CD14-positive monocyte (primary cell): ENCODE results near the gene SCD5. TPM values are rescaled to one million over a fixed set of nuclear protein-coding genes. Genes with fewer than 3 reads are reported as not detected.
"Not testable (repeated sequence)": the region's sequence is repeated elsewhere in the genome, so short reads cannot be mapped to it uniquely, and the experiment has no call there.

Experiments used
- DNase-seq, 3 donors: peaks; one replicate each; pipeline ENCODE4 v3.0.0-alpha.2; 2011 to 2022
- H2AFZ ChIP-seq: 2 replicates; pipeline ENCODE4 v1.6.0; 2012; ENCODE audit warnings: mild to moderate bottlenecking, low read depth, low read length, inconsistent platforms; ENCODE audit not compliant: insufficient read depth, poor library complexity, severe bottlenecking
- H3K27ac ChIP-seq, 2 donors: 1 replicate in 1 of 2; 2 replicates in 1 of 2; pipeline ENCODE4 v1.5.1; 2012 to 2013; ENCODE audit warnings: low read length in 2 of 2, control low read depth in 1 of 2, inconsistent platforms in 1 of 2, low read depth in 1 of 2, mild to moderate bottlenecking in 1 of 2
- H3K27me3 ChIP-seq, 2 donors: one replicate each; pipeline versions ENCODE4 v1.6.0 to v1.6.1; 2011 to 2013; ENCODE audit warnings: low read length in 2 of 2; ENCODE audit not compliant: control insufficient read depth in 2 of 2, insufficient read depth in 2 of 2
- H3K36me3 ChIP-seq, 2 donors: replicated peaks in 1 of 2; 1 replicate in 1 of 2; 2 replicates in 1 of 2; pipeline versions ENCODE4 v1.5.1 to v1.6.1; 2012 to 2013; ENCODE audit warnings: low read length in 2 of 2, control low read depth in 1 of 2, inconsistent platforms in 1 of 2, mild to moderate bottlenecking in 1 of 2; ENCODE audit not compliant: insufficient read depth in 2 of 2, control insufficient read depth in 1 of 2
- H3K4me1 ChIP-seq, 2 donors: 1 replicate in 1 of 2; 2 replicates in 1 of 2; pipeline versions ENCODE4 v1.5.1 to v1.6.1; 2012 to 2013; ENCODE audit warnings: low read length in 2 of 2, control low read depth in 1 of 2, inconsistent platforms in 1 of 2, mild to moderate bottlenecking in 1 of 2, moderate library complexity in 1 of 2; ENCODE audit not compliant: insufficient read depth in 2 of 2, control insufficient read depth in 1 of 2
- H3K4me2 ChIP-seq: replicated peaks from 2 replicates; pipeline ENCODE3; 2012; ENCODE audit warnings: low read length, moderate library complexity, mild to moderate bottlenecking; ENCODE audit not compliant: poor library complexity, severe bottlenecking; ENCODE audit errors: extremely low read depth
- H3K4me3 ChIP-seq, 3 experiments: fragments of 200-600 bp in 1 of 3; sonication (generic) in 1 of 3; replicated peaks in 1 of 3; 1 replicate in 2 of 3; 2 replicates in 1 of 3; pipeline ENCODE4 v1.5.1; 2011 to 2013; ENCODE audit warnings: low read length in 3 of 3, mild to moderate bottlenecking in 3 of 3, control low read depth in 2 of 3, low read depth in 2 of 3, inconsistent platforms in 1 of 3, moderate library complexity in 1 of 3
- H3K79me2 ChIP-seq: 2 replicates; pipeline ENCODE4 v1.6.0; 2012; ENCODE audit warnings: mild to moderate bottlenecking, control low read depth, inconsistent platforms, low read length, moderate library complexity; ENCODE audit not compliant: insufficient read depth
- H3K9ac ChIP-seq: 2 replicates; pipeline ENCODE4 v1.6.0; 2017; ENCODE audit warnings: low read length, mild to moderate bottlenecking; ENCODE audit not compliant: insufficient read depth, poor library complexity, severe bottlenecking
- H3K9me3 ChIP-seq, 2 donors: replicated peaks in 1 of 2; 1 replicate in 1 of 2; 2 replicates in 1 of 2; pipeline versions ENCODE4 v1.5.1 to v1.6.1; 2012 to 2013; ENCODE audit warnings: low read length in 2 of 2, control low read depth in 1 of 2; ENCODE audit not compliant: control insufficient read depth in 1 of 2, insufficient read depth in 1 of 2
- H4K20me1 ChIP-seq: 2 replicates; pipeline ENCODE4 v1.6.0; 2012; ENCODE audit warnings: mild to moderate bottlenecking, low read length, control low read depth, moderate library complexity; ENCODE audit not compliant: insufficient read depth
- H3K27ac Mint-ChIP-seq, 7 donors: one replicate each; pipeline ENCODE4 v1.8.0; 2020; ENCODE audit warnings: mild to moderate bottlenecking in 7 of 7, mixed read lengths in 7 of 7, moderate library complexity in 6 of 7, inconsistent platforms in 2 of 7
- H3K27me3 Mint-ChIP-seq, 3 donors: one replicate each; pipeline ENCODE4 v1.8.0; 2021 to 2022; ENCODE audit warnings: low read depth in 3 of 3, mild to moderate bottlenecking in 3 of 3, mixed read lengths in 3 of 3, moderate library complexity in 3 of 3, inconsistent platforms in 1 of 3
- H3K36me3 Mint-ChIP-seq, 2 donors: one replicate each; pipeline ENCODE4 v1.8.0; 2020; ENCODE audit warnings: mixed read lengths in 2 of 2, inconsistent platforms in 1 of 2, mild to moderate bottlenecking in 1 of 2
- H3K4me1 Mint-ChIP-seq: one replicate; pipeline ENCODE4 v1.8.0; 2020; ENCODE audit warnings: mild to moderate bottlenecking, mixed read lengths
- H3K4me3 Mint-ChIP-seq, 2 donors: one replicate each; pipeline ENCODE4 v1.8.0; 2020; ENCODE audit warnings: mild to moderate bottlenecking in 2 of 2, mixed read lengths in 2 of 2, moderate library complexity in 1 of 2
- H3K9me3 Mint-ChIP-seq, 7 donors: one replicate each; pipeline ENCODE4 v1.8.0; 2020 to 2022; ENCODE audit warnings: mixed read lengths in 7 of 7, mild to moderate bottlenecking in 6 of 7, moderate library complexity in 6 of 7, inconsistent platforms in 2 of 7
- WGBS: methylation state at CpG from one replicate; pipeline ENCODE4 v1.1.5; 2013; ENCODE audit warnings: missing lambda C conversion rate; ENCODE audit not compliant: insufficient coverage; 5-methylcytosine and 5-hydroxymethylcytosine counted together
- intact Hi-C, 2 donors: fragments of 100-400 bp; cut with micrococcal nuclease; formaldehyde crosslinking; loops; one replicate each; pipeline versions ENCODE4 v1.15.0 to v1.15.1; 2023
- polyA plus RNA-seq, 3 donors: library from polyadenylated mRNA; depleted of rRNA in 1 of 3; unstranded in 2 of 3; stranded (reverse) in 1 of 3; fragments of 300-500 nt in 2 of 3; fragments of >200 nt in 1 of 3; fragmentation: Illumina TruSeq in 2 of 3; gene quantifications; 1 replicate in 2 of 3; 2 replicates in 1 of 3; pipeline ENCODE4 v1.2.3, GENCODE V29; 2012 to 2021
- TF ChIP-seq, protein P1 (sequence below): fragments of 200-600 bp; IDR thresholded peaks from one replicate; pipeline ENCODE4 v1.8.0; 2022; ENCODE audit warnings: antibody characterized with exemption, mild to moderate bottlenecking

Gene SCD5
- polyA plus RNA-seq, 3 donors, result 0.28 to 1.3 (median 0.61) TPM

DNA sequence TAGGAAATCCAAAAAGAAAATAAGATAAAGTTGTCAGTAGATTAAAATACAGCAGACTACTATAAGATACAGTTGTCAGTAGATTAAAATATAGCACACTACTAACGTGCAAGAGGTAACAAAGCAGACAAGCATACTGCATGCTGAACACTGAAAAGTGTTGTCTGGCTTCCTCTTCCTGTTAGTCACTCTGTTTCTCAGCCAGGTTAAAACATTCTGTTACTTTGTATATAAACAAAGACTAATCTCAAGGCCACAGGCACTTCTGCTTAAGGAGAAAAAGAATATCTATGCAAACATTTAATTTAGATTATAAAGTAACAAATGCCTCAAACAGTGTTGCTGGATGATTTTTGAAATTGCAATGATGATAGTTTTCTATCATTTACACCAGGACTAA, 41.0 kb upstream of the SCD5 start:
- H3K27me3 Mint-ChIP-seq, result peaks cover 0 to 2% (median 0%) of the 10 kb centered on the region in 3 donors
- H3K4me3 Mint-ChIP-seq, result no peak overlapping the region
- H3K4me1 Mint-ChIP-seq, result no peaks in the 10 kb centered on the region
- H3K36me3 Mint-ChIP-seq, result peaks cover 67 to 91% of the 10 kb centered on the region in 2 donors
- H3K27ac Mint-ChIP-seq, result no peak overlapping the region
- H3K27ac ChIP-seq, result no peak overlapping the region
- no peak for DNase-seq
- H3K9me3 ChIP-seq, result no peaks in the 10 kb centered on the region
- no peaks in the 10 kb centered on the region for H3K79me2 ChIP-seq
- no peak overlapping the region for H3K4me3 ChIP-seq
- H2AFZ ChIP-seq, result no peak overlapping the region
- H3K27me3 ChIP-seq, result no peaks in the 10 kb centered on the region
- no peaks in the 10 kb centered on the region for H3K4me1 ChIP-seq
- no peak overlapping the region for H3K9ac ChIP-seq
- TF ChIP-seq, protein P1, sequence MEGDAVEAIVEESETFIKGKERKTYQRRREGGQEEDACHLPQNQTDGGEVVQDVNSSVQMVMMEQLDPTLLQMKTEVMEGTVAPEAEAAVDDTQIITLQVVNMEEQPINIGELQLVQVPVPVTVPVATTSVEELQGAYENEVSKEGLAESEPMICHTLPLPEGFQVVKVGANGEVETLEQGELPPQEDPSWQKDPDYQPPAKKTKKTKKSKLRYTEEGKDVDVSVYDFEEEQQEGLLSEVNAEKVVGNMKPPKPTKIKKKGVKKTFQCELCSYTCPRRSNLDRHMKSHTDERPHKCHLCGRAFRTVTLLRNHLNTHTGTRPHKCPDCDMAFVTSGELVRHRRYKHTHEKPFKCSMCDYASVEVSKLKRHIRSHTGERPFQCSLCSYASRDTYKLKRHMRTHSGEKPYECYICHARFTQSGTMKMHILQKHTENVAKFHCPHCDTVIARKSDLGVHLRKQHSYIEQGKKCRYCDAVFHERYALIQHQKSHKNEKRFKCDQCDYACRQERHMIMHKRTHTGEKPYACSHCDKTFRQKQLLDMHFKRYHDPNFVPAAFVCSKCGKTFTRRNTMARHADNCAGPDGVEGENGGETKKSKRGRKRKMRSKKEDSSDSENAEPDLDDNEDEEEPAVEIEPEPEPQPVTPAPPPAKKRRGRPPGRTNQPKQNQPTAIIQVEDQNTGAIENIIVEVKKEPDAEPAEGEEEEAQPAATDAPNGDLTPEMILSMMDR, result no peak
- no peaks in the 10 kb centered on the region for H3K9me3 Mint-ChIP-seq
- intact Hi-C loops, result loop anchor here in 1 of 2 donors (10.0 kb wide), 1 partner anchor 95 kb away; no protein-coding TSS in a partner anchor
- H4K20me1 ChIP-seq, result no peaks in the 10 kb centered on the region
- no CpG with 5 or more reads among the region's 1 CpG for WGBS
- no peak overlapping the region for H3K4me2 ChIP-seq
- H3K36me3 ChIP-seq, result peaks cover 81 to 87% of the 10 kb centered on the region in 2 donors

DNA sequence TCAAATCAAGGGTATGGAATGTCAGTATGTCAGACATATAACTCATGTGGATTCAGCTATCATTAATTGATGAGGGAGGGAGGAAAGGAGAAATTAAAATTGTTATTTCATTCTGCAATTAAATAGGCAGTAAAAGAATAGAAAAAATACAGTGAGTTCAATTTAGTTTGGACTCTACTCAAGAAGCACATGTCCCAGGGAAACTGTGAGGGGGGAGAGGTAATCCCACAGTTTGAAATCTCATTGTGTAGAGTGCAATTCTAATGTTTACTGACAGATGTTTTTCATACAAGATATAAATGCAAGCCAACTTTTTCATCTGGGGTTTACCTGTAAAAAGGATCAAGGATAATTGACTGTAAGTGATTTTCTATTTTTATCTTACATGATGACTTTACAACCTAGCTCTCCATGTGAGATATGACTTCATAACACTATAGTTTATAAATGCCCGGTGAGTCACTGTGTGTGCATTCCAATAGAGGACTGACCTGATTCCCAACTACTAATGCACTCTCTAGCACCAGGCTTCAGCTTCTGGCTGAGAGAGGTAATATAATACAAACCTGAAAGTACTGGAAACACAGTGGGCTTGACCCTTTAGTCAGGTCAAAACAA, 35.2 kb upstream of the SCD5 start:
- Histone ChIP-seq H3K27me3 (no peaks in the 10 kb centered on the region), H3K4me1 (no peaks in the 10 kb centered on the region), H2AFZ (no peak overlapping the region), H4K20me1 (no peaks in the 10 kb centered on the region), H3K79me2 (no peaks in the 10 kb centered on the region), H3K36me3 (peaks cover 66 to 89% of the 10 kb centered on the region in 2 donors), H3K27ac (no peak overlapping the region), H3K4me2 (no peak overlapping the region), H3K9me3 (no peaks in the 10 kb centered on the region), H3K4me3 (no peak overlapping the region), H3K9ac (no peak overlapping the region)
- no peak for DNase-seq
- peaks cover 0 to 4% (median 0%) of the 10 kb centered on the region in 7 donors for H3K9me3 Mint-ChIP-seq
- no CpG with 5 or more reads among the region's 1 CpG for WGBS
- no peaks in the 10 kb centered on the region for H3K4me1 Mint-ChIP-seq
- no peak overlapping the region for H3K4me3 Mint-ChIP-seq
- H3K27me3 Mint-ChIP-seq, result peaks cover 0 to 4% (median 0%) of the 10 kb centered on the region in 3 donors
- H3K27ac Mint-ChIP-seq, result peak overlapping the region in 1 of 7 donors; percentile 25
- peaks cover 71 to 85% of the 10 kb centered on the region in 2 donors for H3K36me3 Mint-ChIP-seq
- intact Hi-C loops, result no loop called here
- TF ChIP-seq, protein P1, result no peak

DNA sequence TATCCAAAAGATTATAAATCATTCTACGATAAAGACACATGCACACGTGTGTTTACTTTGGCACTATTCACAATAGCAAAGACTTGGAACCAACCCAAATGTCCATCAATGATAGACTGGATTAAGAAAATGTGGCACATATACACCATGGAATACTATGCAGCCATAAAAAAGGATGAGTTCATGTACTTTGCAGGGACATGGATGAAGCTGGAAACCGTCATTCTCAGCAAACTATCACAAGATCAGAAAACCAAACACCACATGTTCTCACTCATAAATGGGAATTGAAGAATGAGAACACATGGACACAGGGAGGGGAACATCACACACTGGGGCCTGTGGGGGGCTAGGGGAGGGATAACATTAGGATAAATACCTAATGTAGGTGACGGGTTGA, 34.5 kb upstream of the SCD5 start:
- DNase-seq, H3K27me3 ChIP-seq, H3K4me3 ChIP-seq, H2AFZ ChIP-seq, H3K9me3 Mint-ChIP-seq, H3K4me1 ChIP-seq, H3K4me3 Mint-ChIP-seq, H3K4me2 ChIP-seq, intact Hi-C loops, H3K4me1 Mint-ChIP-seq, H3K79me2 ChIP-seq, H3K9me3 ChIP-seq, H3K27me3 Mint-ChIP-seq, H3K27ac Mint-ChIP-seq, H3K27ac ChIP-seq, H3K9ac ChIP-seq, H4K20me1 ChIP-seq: not testable (repeated sequence)
- H3K36me3 ChIP-seq, result peaks cover 66 to 89% of the 10 kb centered on the region in 2 donors
- H3K36me3 Mint-ChIP-seq, result peaks cover 68 to 85% of the 10 kb centered on the region in 2 donors
- no CpG with 5 or more reads among the region's 4 CpGs for WGBS
